Nephron progenitor cell (in vitro differentiated cells): ENCODE results near the gene ZAR1L.

Source experiments
- DNase-seq: peaks from one replicate; pipeline ENCODE4 v3.0.0; 2021
- H3K27ac Mint-ChIP-seq: 2 replicates; pipeline ENCODE4 v1.8.0; 2021; ENCODE audit warnings: mild to moderate bottlenecking, moderate library complexity, mixed read lengths
- H3K27me3 Mint-ChIP-seq: 2 replicates; pipeline ENCODE4 v1.8.0; 2021; ENCODE audit warnings: mild to moderate bottlenecking, low read depth, mixed read lengths; ENCODE audit not compliant: poor library complexity
- H3K36me3 Mint-ChIP-seq: 2 replicates; pipeline ENCODE4 v1.8.0; 2021; ENCODE audit warnings: low read depth, mixed read lengths
- H3K4me1 Mint-ChIP-seq: 2 replicates; pipeline ENCODE4 v1.8.0; 2021; ENCODE audit warnings: mixed read lengths
- H3K4me3 Mint-ChIP-seq: 2 replicates; pipeline ENCODE4 v1.8.0; 2021; ENCODE audit warnings: mild to moderate bottlenecking, moderate library complexity, mixed read lengths
- H3K9me3 Mint-ChIP-seq: 2 replicates; pipeline ENCODE4 v1.8.0; 2021; ENCODE audit warnings: mild to moderate bottlenecking, moderate library complexity, mixed read lengths
- CTCF ChIP-seq: fragments of 200-600 bp; sonication (generic); IDR thresholded peaks from 2 replicates; pipeline ENCODE4 v1.5.0; 2021; ENCODE audit warnings: antibody characterized with exemption

Gene ZAR1L

GRCh38 chr13:32278426-32278825 lies 36.7 kb downstream of the ZAR1L start:
- no peaks in the 10 kb centered on the region for H3K9me3 Mint-ChIP-seq
- TF ChIP-seq CTCF = no peak
- H3K27ac Mint-ChIP-seq = no peak overlapping the region
- no peak overlapping the region for H3K4me3 Mint-ChIP-seq
- no peaks in the 10 kb centered on the region for H3K36me3 Mint-ChIP-seq
- no peaks in the 10 kb centered on the region for H3K27me3 Mint-ChIP-seq
- H3K4me1 Mint-ChIP-seq = peaks cover 32% of the 10 kb centered on the region
- no peak for DNase-seq

GRCh38 chr13:32277839-32278238 lies 37.3 kb downstream of the ZAR1L start:
- H3K4me3 Mint-ChIP-seq = no peak overlapping the region
- H3K9me3 Mint-ChIP-seq = no peaks in the 10 kb centered on the region
- no peaks in the 10 kb centered on the region for H3K27me3 Mint-ChIP-seq
- peaks cover 32% of the 10 kb centered on the region for H3K4me1 Mint-ChIP-seq
- H3K27ac Mint-ChIP-seq = no peak overlapping the region
- no peak for DNase-seq
- no peak for TF ChIP-seq CTCF
- H3K36me3 Mint-ChIP-seq = no peaks in the 10 kb centered on the region

GRCh38 chr13:32272021-32272683 lies 43.0 kb downstream of the ZAR1L start:
- H3K9me3 Mint-ChIP-seq = peaks cover 6% of the 10 kb centered on the region
- TF ChIP-seq CTCF = no peak

GRCh38 chr13:32267836-32268439 lies 47.2 kb downstream of the ZAR1L start:
- Mint-ChIP-seq H3K9me3 (peaks cover 6% of the 10 kb centered on the region), H3K27ac (no peak overlapping the region), H3K4me1 (peaks cover 26% of the 10 kb centered on the region), H3K36me3 (peaks cover 5% of the 10 kb centered on the region), H3K27me3 (no peaks in the 10 kb centered on the region), H3K4me3 (no peak overlapping the region)
- peak; percentile 36 for TF ChIP-seq CTCF
- DNase-seq = no peak

More at GRCh38 chr13:32272021-32272683, 43.0 kb downstream of the ZAR1L start:
- no peak for DNase-seq
- no peak overlapping the region for H3K4me3 Mint-ChIP-seq
- no peaks in the 10 kb centered on the region for H3K27me3 Mint-ChIP-seq
- H3K4me1 Mint-ChIP-seq = peaks cover 35% of the 10 kb centered on the region
- H3K27ac Mint-ChIP-seq = peak overlapping the region; percentile 7
- peaks cover 5% of the 10 kb centered on the region for H3K36me3 Mint-ChIP-seq

GRCh38 chr13:32266130-32266529 lies 49.0 kb downstream of the ZAR1L start:
- H3K36me3 Mint-ChIP-seq = no peaks in the 10 kb centered on the region
- no peak for TF ChIP-seq CTCF
- H3K27me3 Mint-ChIP-seq = no peaks in the 10 kb centered on the region
- peaks cover 20% of the 10 kb centered on the region for H3K4me1 Mint-ChIP-seq
- H3K4me3 Mint-ChIP-seq = no peak overlapping the region
- no peak for DNase-seq
- no peak overlapping the region for H3K27ac Mint-ChIP-seq
- H3K9me3 Mint-ChIP-seq = no peaks in the 10 kb centered on the region

GRCh38 chr13:32265726-32266125 lies 49.4 kb downstream of the ZAR1L start:
- no peak overlapping the region for H3K4me3 Mint-ChIP-seq
- peaks cover 24% of the 10 kb centered on the region for H3K4me1 Mint-ChIP-seq
- H3K27ac Mint-ChIP-seq = no peak overlapping the region
- H3K36me3 Mint-ChIP-seq = no peaks in the 10 kb centered on the region
- TF ChIP-seq CTCF = no peak
- no peak for DNase-seq
- H3K27me3 Mint-ChIP-seq = no peaks in the 10 kb centered on the region
- H3K9me3 Mint-ChIP-seq = no peaks in the 10 kb centered on the region
